Kidney (tissue), 14 donors: Measurements from ENCODE around the gene PLA2G6. TPM values are rescaled to one million over a fixed set of nuclear protein-coding genes. Genes with fewer than 3 reads are reported as not detected.
A peak's percentile ranks its signal among the peaks of the same experiment; 100 is the strongest.

ENCODE experiments used
- DNase-seq, 5 donors: peaks; one replicate each; pipeline ENCODE4 v3.0.0-alpha.2; 2013 to 2020
- FAIRE-seq: peaks from 2 replicates; lab custom pipeline; 2012; peaks lifted over from hg19 to GRCh38; lab: Jason Lieb, UNC
- H3K27ac ChIP-seq, 2 donors: one replicate each; pipeline ENCODE4 v1.7.0; 2013; ENCODE audit warnings: low read depth in 2 of 2, low read length in 2 of 2, inconsistent platforms in 1 of 2
- H3K27me3 ChIP-seq: one replicate; pipeline ENCODE4 v1.7.1; 2013; ENCODE audit warnings: low read length, inconsistent platforms; ENCODE audit not compliant: control insufficient read depth, insufficient read depth
- H3K36me3 ChIP-seq, 3 donors: one replicate each; pipeline versions ENCODE4 v1.7.0 to v1.7.1; 2013; ENCODE audit warnings: low read length in 3 of 3, control low read depth in 1 of 3, inconsistent platforms in 1 of 3; ENCODE audit not compliant: insufficient read depth in 3 of 3, control insufficient read depth in 2 of 3
- H3K4me1 ChIP-seq, 3 donors: one replicate each; pipeline versions ENCODE4 v1.7.0 to v1.7.1; 2013; ENCODE audit warnings: low read length in 3 of 3, inconsistent platforms in 1 of 3, low read depth in 1 of 3; ENCODE audit not compliant: control insufficient read depth in 2 of 3, insufficient read depth in 2 of 3
- H3K4me3 ChIP-seq, 3 donors: one replicate each; pipeline versions ENCODE4 v1.7.0 to v1.8.1; 2013; ENCODE audit warnings: low read length in 3 of 3, control low read depth in 1 of 3, inconsistent platforms in 1 of 3
- H3K9ac ChIP-seq, 3 donors: one replicate each; pipeline versions ENCODE4 v1.7.0 to v1.7.1; 2013; ENCODE audit warnings: low read length in 3 of 3, control low read depth in 1 of 3, inconsistent platforms in 1 of 3
- H3K9me3 ChIP-seq, 3 donors: one replicate each; pipeline versions ENCODE4 v1.7.0 to v1.7.1; 2013; ENCODE audit warnings: low read length in 3 of 3, control low read depth in 1 of 3, inconsistent platforms in 1 of 3; ENCODE audit not compliant: control insufficient read depth in 2 of 3, insufficient read depth in 1 of 3
- intact Hi-C: fragments of 100-400 bp; cut with DNase I; formaldehyde crosslinking; loops from one replicate; pipeline ENCODE4 v1.11.1; 2022
- polyA plus RNA-seq: library from polyadenylated mRNA; stranded (reverse); fragments of 350-450 nt; fragmentation: Illumina TruSeq; extraction: RNeasy Lipid Tissue Mini Kit (QIAGEN cat#74804); gene quantifications from one replicate; pipeline ENCODE4 v1.2.3, GENCODE V29; 2014; ENCODE audit warnings: low read depth, low replicate concordance; ENCODE audit not compliant: insufficient read depth
- total RNA-seq: library from RNA; stranded (reverse); fragmentation: NEBNext Ultra II Directional; extraction: Animal tissue kit (Norgen Biotek cat#: 25700); gene quantifications from one replicate; pipeline ENCODE4 v1.2.1, GENCODE V29; 2021
- TF ChIP-seq, protein P1 (sequence below): IDR thresholded peaks from 3 replicates; pipeline ENCODE4 v1.5.1; 2012; ENCODE audit warnings: mild to moderate bottlenecking, moderate library complexity, borderline replicate concordance; ENCODE audit not compliant: insufficient read depth; ENCODE audit errors: extremely low read depth
- donor health status: control.
- donor health status: control.
- donor health status: control.
- donor health status: control.
- donor health status: control.
- donor health status: DM: yes; HTN: yes; CAD: no.
- donor health status: Normal renal cell carcinoma (clear cell type).

Gene PLA2G6
- total and polyA plus RNA-seq, 2 donors from 2014 or later = 26.6 to 61.6 TPM

DNA sequence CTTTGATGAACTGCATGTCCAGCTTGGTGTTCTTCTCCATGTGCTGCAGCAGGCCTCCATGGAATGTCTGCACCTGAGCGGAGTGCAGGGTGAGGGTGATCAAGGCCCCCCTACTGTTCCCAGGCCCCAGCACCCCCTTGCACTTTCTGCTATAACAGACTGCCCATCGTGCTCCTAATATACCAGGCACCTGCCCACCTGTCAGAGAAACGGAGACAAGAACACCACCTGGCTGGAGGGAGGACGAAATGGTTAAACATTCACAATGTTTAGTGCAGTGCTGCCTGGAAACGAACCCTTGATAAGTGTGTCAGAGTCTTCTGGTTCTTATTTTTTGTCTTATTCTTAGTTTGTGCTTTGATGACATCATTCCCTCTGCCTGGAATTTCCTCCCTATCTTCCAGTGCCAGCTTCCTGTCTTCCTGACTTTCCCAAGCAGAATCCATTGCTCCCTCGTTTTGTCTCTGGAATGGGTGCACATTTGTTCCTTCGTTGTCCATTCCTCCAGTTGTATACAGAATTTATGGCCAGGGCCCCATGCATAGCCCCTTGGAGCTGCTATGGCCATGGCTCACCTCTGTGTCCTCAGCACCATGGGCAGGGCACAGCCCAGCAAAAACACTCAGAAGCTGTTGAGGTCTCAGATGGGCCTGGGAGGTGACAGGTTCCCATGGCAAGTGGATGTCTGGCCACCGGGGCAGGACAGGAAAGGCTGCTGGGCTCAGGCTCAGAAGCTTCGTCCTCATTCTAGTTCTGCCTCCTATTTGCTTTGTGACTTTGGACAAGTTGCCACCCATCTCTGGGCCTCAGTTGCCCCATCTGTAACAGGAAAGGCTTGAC lies 83.0 kb downstream of the PLA2G6 start:
- no peak for DNase-seq
- intact Hi-C loops = no loop called here
- H3K36me3 ChIP-seq = no peaks in the 10 kb centered on the region
- H3K27me3 ChIP-seq = no peaks in the 10 kb centered on the region
- TF ChIP-seq, protein P1, sequence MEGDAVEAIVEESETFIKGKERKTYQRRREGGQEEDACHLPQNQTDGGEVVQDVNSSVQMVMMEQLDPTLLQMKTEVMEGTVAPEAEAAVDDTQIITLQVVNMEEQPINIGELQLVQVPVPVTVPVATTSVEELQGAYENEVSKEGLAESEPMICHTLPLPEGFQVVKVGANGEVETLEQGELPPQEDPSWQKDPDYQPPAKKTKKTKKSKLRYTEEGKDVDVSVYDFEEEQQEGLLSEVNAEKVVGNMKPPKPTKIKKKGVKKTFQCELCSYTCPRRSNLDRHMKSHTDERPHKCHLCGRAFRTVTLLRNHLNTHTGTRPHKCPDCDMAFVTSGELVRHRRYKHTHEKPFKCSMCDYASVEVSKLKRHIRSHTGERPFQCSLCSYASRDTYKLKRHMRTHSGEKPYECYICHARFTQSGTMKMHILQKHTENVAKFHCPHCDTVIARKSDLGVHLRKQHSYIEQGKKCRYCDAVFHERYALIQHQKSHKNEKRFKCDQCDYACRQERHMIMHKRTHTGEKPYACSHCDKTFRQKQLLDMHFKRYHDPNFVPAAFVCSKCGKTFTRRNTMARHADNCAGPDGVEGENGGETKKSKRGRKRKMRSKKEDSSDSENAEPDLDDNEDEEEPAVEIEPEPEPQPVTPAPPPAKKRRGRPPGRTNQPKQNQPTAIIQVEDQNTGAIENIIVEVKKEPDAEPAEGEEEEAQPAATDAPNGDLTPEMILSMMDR = no peak
- no peaks in the 10 kb centered on the region for H3K9me3 ChIP-seq
- no peak overlapping the region for H3K27ac ChIP-seq
- H3K4me3 ChIP-seq = no peak overlapping the region
- peaks cover 0 to 4% (median 0%) of the 10 kb centered on the region in 3 donors for H3K4me1 ChIP-seq
- FAIRE-seq = no peak
- H3K9ac ChIP-seq = no peak overlapping the region

DNA sequence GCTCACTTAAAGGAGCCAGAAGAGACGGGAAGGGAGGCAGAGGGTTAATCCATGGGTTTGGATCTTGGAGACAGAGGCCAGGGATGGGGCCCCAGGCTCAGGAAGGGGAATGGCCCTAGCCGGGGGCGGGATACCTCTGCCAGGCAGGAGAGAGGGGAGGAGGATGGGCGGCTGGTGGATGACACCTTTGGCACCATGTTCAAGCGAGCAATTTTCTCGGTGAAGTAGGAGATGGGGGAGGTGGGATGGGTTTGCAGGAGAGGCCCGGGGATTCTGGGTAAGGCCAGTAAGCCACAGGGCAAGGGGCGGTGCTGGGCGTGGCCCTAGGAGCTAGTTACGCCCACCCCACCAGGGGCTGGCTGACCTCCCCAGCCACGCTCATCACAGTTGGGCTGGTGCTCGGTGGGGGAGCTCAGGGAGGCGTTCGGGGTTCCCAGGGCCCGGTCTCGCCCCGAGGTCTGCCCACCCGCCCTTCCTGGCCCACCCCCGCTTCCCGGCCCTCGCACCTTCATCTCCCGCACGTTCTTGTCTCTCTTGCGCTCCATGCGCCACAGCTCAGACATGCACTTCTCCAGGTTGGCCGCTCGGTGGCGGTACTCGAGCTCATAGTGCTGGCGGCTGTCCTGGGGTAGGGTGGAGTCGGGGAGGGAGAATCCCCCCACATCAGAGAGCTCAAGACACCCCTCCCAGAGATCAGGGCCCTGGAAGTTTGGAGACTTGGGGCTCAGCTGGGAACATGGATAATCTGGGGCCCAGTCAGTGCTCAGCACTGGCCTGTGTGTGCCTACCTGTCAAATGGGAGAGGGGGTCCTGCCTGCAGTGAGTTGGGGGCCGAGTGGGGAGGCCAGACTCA lies 83.8 kb downstream of the PLA2G6 start:
- Histone ChIP-seq H3K36me3 (no peaks in the 10 kb centered on the region), H3K27ac (no peak overlapping the region), H3K4me3 (no peak overlapping the region), H3K9me3 (no peaks in the 10 kb centered on the region), H3K4me1 (peaks cover 0 to 4% (median 0%) of the 10 kb centered on the region in 3 donors), H3K27me3 (no peaks in the 10 kb centered on the region), H3K9ac (no peak overlapping the region)
- DNase-seq = peak; percentile 60 to 83 (median 68)
- FAIRE-seq = no peak
- TF ChIP-seq, protein P1 = no peak
- intact Hi-C loops = no loop called here

DNA sequence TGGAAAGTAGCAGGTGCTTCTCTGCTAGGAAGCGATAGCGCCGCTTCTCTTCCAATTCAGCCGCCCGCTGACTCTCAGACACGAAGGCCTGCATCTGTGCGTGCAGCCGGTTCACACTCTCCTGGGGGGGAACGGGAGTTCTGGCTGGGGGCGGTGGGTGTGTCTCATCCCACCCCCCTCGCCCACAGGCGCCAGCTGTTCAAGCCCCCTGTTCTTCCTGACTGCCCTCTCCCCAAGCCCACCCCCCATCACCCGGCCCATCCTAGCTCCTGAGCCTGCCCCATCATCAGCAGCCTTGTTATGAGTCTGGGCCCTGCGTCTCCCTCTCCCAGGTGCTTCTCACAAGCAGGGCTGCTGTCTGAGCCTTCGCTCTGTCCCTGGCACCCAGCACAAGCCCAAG lies 84.6 kb downstream of the PLA2G6 start:
- Histone ChIP-seq H3K36me3 (no peaks in the 10 kb centered on the region), H3K9me3 (no peaks in the 10 kb centered on the region), H3K4me3 (no peak overlapping the region), H3K9ac (no peak overlapping the region), H3K27ac (no peak overlapping the region), H3K4me1 (peaks cover 0 to 4% (median 0%) of the 10 kb centered on the region in 3 donors), H3K27me3 (no peaks in the 10 kb centered on the region)
- DNase-seq (peak in 1 of 5 donors; percentile 52), FAIRE-seq (no peak)
- intact Hi-C loops = no loop called here
- TF ChIP-seq, protein P1 = no peak
